CD4-positive, alpha-beta T cell treated with Interleukin-12 subunit alpha and Interleukin-12 subunit beta, for 1 hour (primary cell): ENCODE data around the gene PCNX2.
"Not testable (repeated sequence)": the region's sequence is repeated elsewhere in the genome, so short reads cannot be mapped to it uniquely, and the experiment has no call there.

Experiments
- DNase-seq: peaks from one replicate; pipeline ENCODE4 v3.0.0-alpha.2; 2020

The PCNX2 gene

GRCh38 chr1:233217832-233218231 lies 77.7 kb downstream of the PCNX2 start:
- no peak for DNase-seq

- DNase-seq: no peak
These were observed 79.5 kb downstream of the PCNX2 start for GRCh38 chr1:233216009-233216408.

GRCh38 chr1:233215135-233215760 lies 80.3 kb downstream of the PCNX2 start:
- no peak for DNase-seq

GRCh38 chr1:233211595-233211994 lies 83.9 kb downstream of the PCNX2 start:
- no peak for DNase-seq

- no peak for DNase-seq
These were observed 84.4 kb downstream of the PCNX2 start for GRCh38 chr1:233211106-233211505.

- no peak for DNase-seq
These were observed 86.0 kb downstream of the PCNX2 start for GRCh38 chr1:233209481-233209880.

- DNase-seq: no peak
These were observed 86.8 kb downstream of the PCNX2 start for GRCh38 chr1:233208687-233209086.

GRCh38 chr1:233197940-233198339 lies 97.6 kb downstream of the PCNX2 start:
- DNase-seq: no peak

GRCh38 chr1:233193741-233194140 lies 101.8 kb downstream of the PCNX2 start:
- no peak for DNase-seq

GRCh38 chr1:233190987-233191386 lies 104.5 kb downstream of the PCNX2 start:
- DNase-seq: no peak

- no peak for DNase-seq
These were observed 106.0 kb downstream of the PCNX2 start for GRCh38 chr1:233189526-233189925.

- no peak for DNase-seq
These were observed 107.5 kb downstream of the PCNX2 start for GRCh38 chr1:233188061-233188460.

GRCh38 chr1:233183226-233184020 lies 112.1 kb downstream of the PCNX2 start:
- DNase-seq: no peak

GRCh38 chr1:233182587-233182986 lies 112.9 kb downstream of the PCNX2 start:
- DNase-seq: no peak

GRCh38 chr1:233180641-233181364 lies 114.7 kb downstream of the PCNX2 start:
- no peak for DNase-seq

- not testable (repeated sequence) for DNase-seq
These were observed 115.9 kb downstream of the PCNX2 start for GRCh38 chr1:233179638-233180037.

GRCh38 chr1:233172201-233172600 lies 123.3 kb downstream of the PCNX2 start:
- DNase-seq: no peak

GRCh38 chr1:233170741-233171140 lies 124.8 kb downstream of the PCNX2 start:
- DNase-seq: no peak

GRCh38 chr1:233168384-233168783 lies 127.1 kb downstream of the PCNX2 start:
- DNase-seq: no peak

GRCh38 chr1:233166896-233167295 lies 128.6 kb downstream of the PCNX2 start:
- no peak for DNase-seq

GRCh38 chr1:233163696-233164095 lies 131.8 kb downstream of the PCNX2 start:
- DNase-seq: no peak

GRCh38 chr1:233158322-233158721 lies 137.2 kb downstream of the PCNX2 start:
- DNase-seq: no peak

GRCh38 chr1:233157245-233157644 lies 138.3 kb downstream of the PCNX2 start:
- no peak for DNase-seq

- DNase-seq: no peak
These were observed 143.7 kb downstream of the PCNX2 start for GRCh38 chr1:233151861-233152260.
